HepG2 (cell line): ENCODE measurements around the gene SEC62. TPM values are rescaled to one million over a fixed set of nuclear protein-coding genes. Genes with fewer than 3 reads are reported as not detected.
A peak's percentile ranks its signal among the peaks of the same experiment; 100 is the strongest.

Source experiments
- ATAC-seq: fragments of 200-7000 bp; cut with Tn5 transposase; 3 replicates; pipeline ENCODE4 v1.9.1; 2020; ENCODE audit warnings: mild to moderate bottlenecking, moderate library complexity
- BruUV-seq: library from RNA; stranded (reverse); fragments of 400-500 nt; replicated peaks from 2 replicates; lab custom pipeline; 2021; lab: Mats Ljungman, UMichigan
- CTCF ChIA-PET: fragments of 300-600 bp; formaldehyde crosslinking; extraction: SDS; loops from one replicate; lab custom pipeline; 2021; ENCODE audit warnings: low total read pairs, inconsistent platforms, low intra/inter-chr PET ratio; lab: Yijun Ruan, JAX
- POLR2A ChIA-PET: fragments of 350-600 bp; sonication (Branson Sonifier 250); formaldehyde crosslinking; loops from one replicate; lab custom pipeline; 2020; ENCODE audit warnings: antibody characterized with exemption, inconsistent platforms; lab: Yijun Ruan, JAX
- DNase-seq: peaks from one replicate; pipeline ENCODE4 v3.0.0-alpha.2; 2015; ENCODE audit warnings: low spot score
- FAIRE-seq: peaks from 3 replicates; lab custom pipeline; 2011; peaks lifted over from hg19 to GRCh38; lab: Jason Lieb, UNC
- H2AFZ ChIP-seq: one replicate; pipeline ENCODE4 v1.6.1; 2011; ENCODE audit warnings: low read length, inconsistent platforms
- H3K27ac ChIP-seq: fragments of 300-600 bp; 3 replicates; pipeline ENCODE4 v1.8.0; 2011; ENCODE audit warnings: mixed run types, mild to moderate bottlenecking, mixed read lengths, low read length, inconsistent platforms; ENCODE audit not compliant: insufficient read depth; ENCODE audit errors: extremely low read length
- H3K27me3 ChIP-seq, 2 experiments: fragments of 200-600 bp in 1 of 2; 2 replicates in 1 of 2; 3 replicates in 1 of 2; pipeline versions ENCODE4 v1.6.0 to v1.8.0; 2011; ENCODE audit warnings: low read length in 2 of 2, mild to moderate bottlenecking in 2 of 2, moderate library complexity in 2 of 2, inconsistent platforms in 1 of 2; ENCODE audit not compliant: insufficient read depth in 2 of 2, control insufficient read depth in 1 of 2
- H3K36me3 ChIP-seq, 2 experiments: fragments of 200-600 bp in 1 of 2; replicated peaks in 1 of 2; 2 replicates in 1 of 2; 3 replicates in 1 of 2; pipeline versions ENCODE4 v1.5.1 to v1.8.0; 2011; ENCODE audit warnings: low read length in 2 of 2, inconsistent platforms in 1 of 2; ENCODE audit not compliant: insufficient read depth in 2 of 2, control insufficient read depth in 1 of 2
- H3K4me1 ChIP-seq: 2 replicates; pipeline ENCODE4 v1.5.1; 2012; ENCODE audit warnings: low read length, inconsistent platforms; ENCODE audit not compliant: insufficient read depth
- H3K4me2 ChIP-seq: 2 replicates; pipeline ENCODE4 v1.6.0; 2011; ENCODE audit warnings: low read depth, low read length, inconsistent platforms
- H3K4me3 ChIP-seq, 3 experiments: fragments of 200-600 bp in 1 of 3; sonication (generic), shearing (Covaris generic) in 1 of 3; replicated peaks in 1 of 3; 2 replicates each; pipeline ENCODE4 v1.5.1; 2011 to 2016; ENCODE audit warnings: low read length in 3 of 3, inconsistent platforms in 2 of 3, low read depth in 2 of 3, mild to moderate bottlenecking in 2 of 3, control low read depth in 1 of 3, mixed read lengths in 1 of 3; ENCODE audit not compliant: insufficient read depth in 1 of 3
- H3K79me2 ChIP-seq: one replicate; pipeline ENCODE4 v1.6.1; 2011; ENCODE audit warnings: low read length, inconsistent platforms; ENCODE audit not compliant: insufficient read depth
- H3K9ac ChIP-seq: 2 replicates; pipeline ENCODE4 v1.6.0; 2011; ENCODE audit warnings: mild to moderate bottlenecking, low read depth, low read length, inconsistent platforms; ENCODE audit not compliant: insufficient read depth
- H3K9me3 ChIP-seq: 2 replicates; pipeline ENCODE4 v1.5.1; 2012; ENCODE audit warnings: mild to moderate bottlenecking, low read length
- H4K20me1 ChIP-seq: 2 replicates; pipeline ENCODE4 v1.6.0; 2011; ENCODE audit warnings: inconsistent platforms, mild to moderate bottlenecking, low read length, moderate library complexity; ENCODE audit not compliant: insufficient read depth
- ATF4 ChIP-seq, 2 experiments: fragments of 450-650 bp in 1 of 2; sonication (generic) in 1 of 2; formaldehyde crosslinking; IDR thresholded peaks; 2 replicates each; pipeline versions ENCODE4 v1.5.0 to v1.8.0; 2020 to 2022; ENCODE audit warnings: mild to moderate bottlenecking in 1 of 2, missing genetic modification reagents in 1 of 2
- CEBPG ChIP-seq: IDR thresholded peaks from 2 replicates; pipeline ENCODE4 v1.6.1; 2016
- EP300 ChIP-seq, 3 experiments: sonication (generic) in 1 of 3; formaldehyde crosslinking in 1 of 3; IDR thresholded peaks; 2 replicates each; pipeline versions ENCODE4 v1.5.1 to v1.6.1; 2011 to 2020; ENCODE audit warnings: low read depth in 2 of 3, low read length in 2 of 3, borderline replicate concordance in 1 of 3, improper control_type of control experiment in 1 of 3, mild to moderate bottlenecking in 1 of 3, missing genetic modification reagents in 1 of 3, moderate library complexity in 1 of 3
- FOSL2 ChIP-seq: sonication (generic); formaldehyde crosslinking; IDR thresholded peaks from 2 replicates; pipeline ENCODE4 v1.4.0; 2020; ENCODE audit warnings: missing genetic modification reagents
- FOXA3 ChIP-seq: IDR thresholded peaks from 2 replicates; pipeline ENCODE4 v1.6.1; 2016; ENCODE audit warnings: missing genetic modification reagents, missing compliant biosample characterization
- ISL2 ChIP-seq: sonication (generic); formaldehyde crosslinking; IDR thresholded peaks from 2 replicates; pipeline ENCODE4 v1.5.0; 2020; ENCODE audit warnings: missing genetic modification reagents
- JUN ChIP-seq: sonication (generic); formaldehyde crosslinking; IDR thresholded peaks from 2 replicates; pipeline ENCODE4 v1.4.0; 2020; ENCODE audit warnings: mild to moderate bottlenecking, missing genetic modification reagents
- JUND ChIP-seq: sonication (generic); formaldehyde crosslinking; IDR thresholded peaks from 2 replicates; pipeline ENCODE4 v1.8.0; 2022; ENCODE audit warnings: mild to moderate bottlenecking, missing genetic modification reagents
- KDM1A ChIP-seq: IDR thresholded peaks from 2 replicates; pipeline ENCODE4 v1.6.1; 2016; ENCODE audit warnings: missing compliant biosample characterization
- KLF15 ChIP-seq: sonication (generic); formaldehyde crosslinking; IDR thresholded peaks from 2 replicates; pipeline ENCODE4 v1.8.1; 2023; ENCODE audit warnings: borderline replicate concordance, mild to moderate bottlenecking, inconsistent platforms, missing genetic modification reagents, mixed read lengths
- MXD3 ChIP-seq: IDR thresholded peaks from 2 replicates; pipeline ENCODE4 v1.6.1; 2016; ENCODE audit warnings: mild to moderate bottlenecking, missing biosample characterization, missing genetic modification reagents
- NCOA2 ChIP-seq: sonication (generic); formaldehyde crosslinking; IDR thresholded peaks from 2 replicates; pipeline ENCODE4 v1.8.0; 2022; ENCODE audit warnings: inconsistent platforms
- POGZ ChIP-seq: sonication (generic); formaldehyde crosslinking; IDR thresholded peaks from 2 replicates; pipeline ENCODE4 v1.4.0; 2020; ENCODE audit warnings: mild to moderate bottlenecking, missing genetic modification reagents
- SOX13 ChIP-seq, 3 experiments: fragments of 450-650 bp in 1 of 3; sonication (generic) in 1 of 3; formaldehyde crosslinking in 1 of 3; IDR thresholded peaks in 2 of 3; conservative IDR thresholded peaks in 1 of 3; 2 replicates each; pipeline versions ENCODE4 v1.5.0 to v1.6.1; 2016 to 2020; ENCODE audit warnings: antibody characterized with exemption in 1 of 3, mild to moderate bottlenecking in 1 of 3, missing compliant biosample characterization in 1 of 3, missing genetic modification reagents in 1 of 3, moderate library complexity in 1 of 3
- TCF7 ChIP-seq: sonication (generic); IDR thresholded peaks from 2 replicates; pipeline ENCODE4 v1.6.1; 2016; ENCODE audit warnings: antibody characterized with exemption, low read depth
- TRIM24 ChIP-seq: sonication (generic); formaldehyde crosslinking; IDR thresholded peaks from 2 replicates; pipeline ENCODE4 v1.8.0; 2022; ENCODE audit warnings: mild to moderate bottlenecking, missing genetic modification reagents
- ZBTB2 ChIP-seq: sonication (generic); formaldehyde crosslinking; IDR thresholded peaks from 2 replicates; pipeline ENCODE4 v1.8.0; 2022; ENCODE audit warnings: low read depth, missing genetic modification reagents
- ZBTB21 ChIP-seq: sonication (generic); formaldehyde crosslinking; IDR thresholded peaks from 2 replicates; pipeline ENCODE4 v1.4.0; 2020; ENCODE audit warnings: missing genetic modification reagents
- ZMYM2 ChIP-seq: sonication (generic); formaldehyde crosslinking; IDR thresholded peaks from 2 replicates; pipeline ENCODE4 v1.8.0; 2022; ENCODE audit warnings: mild to moderate bottlenecking, missing genetic modification reagents
- ZNF205 ChIP-seq: IDR thresholded peaks from 2 replicates; pipeline ENCODE4 v1.6.1; 2018; ENCODE audit warnings: missing biosample characterization, missing genetic modification reagents
- ZNF331 ChIP-seq: sonication (generic); formaldehyde crosslinking; IDR thresholded peaks from 2 replicates; pipeline ENCODE4 v1.4.0; 2020; ENCODE audit warnings: missing genetic modification reagents
- ZSCAN30 ChIP-seq: sonication (generic); formaldehyde crosslinking; IDR thresholded peaks from 2 replicates; pipeline ENCODE4 v1.5.0; 2020; ENCODE audit warnings: mild to moderate bottlenecking, missing genetic modification reagents
- WGBS: methylation state at CpG from one replicate; pipeline ENCODE4 v1.1.6; 2017; ENCODE audit warnings: low lambda C conversion rate; 5-methylcytosine and 5-hydroxymethylcytosine counted together
- in situ Hi-C: cut with HindIII; loops from 2 replicates; pipeline ENCODE4 v1.10.0; 2017; ENCODE audit warnings: low pct_unique_long_range_greater_than_20kb; ENCODE audit not compliant: extremely low pct_ligation_motif_present
- intact Hi-C: fragments of 100-400 bp; cut with micrococcal nuclease; formaldehyde crosslinking; loops from one replicate; pipeline ENCODE4 v1.10.0; 2022; ENCODE audit not compliant: unreplicated experiment
- polyA plus RNA-seq, 8 experiments: library from polyadenylated mRNA; depleted of rRNA in 3 of 8; stranded (reverse) in 7 of 8; unstranded in 1 of 8; fragments of >200 nt; fragmentation: Illumina TruSeq in 4 of 8; extraction: Trizol in 4 of 8; gene quantifications; 2 replicates each; pipeline versions ENCODE4 v1.2.1 to v1.2.3, GENCODE V29; 2011 to 2016; ENCODE audit warnings: low read depth in 4 of 8, missing spikeins in 1 of 8, mixed read lengths in 1 of 8; ENCODE audit not compliant: insufficient read depth in 1 of 8
- total RNA-seq, 5 experiments: library from RNA; depleted of rRNA; stranded (reverse); fragments of >200 nt; fragmentation: Illumina TruSeq; extraction: Trizol; gene quantifications; 2 replicates each; pipeline ENCODE4 v1.2.3, GENCODE V29; 2016; ENCODE audit warnings: low read depth in 1 of 5

The SEC62 gene
- total and polyA plus RNA-seq, 2 of the 13 experiments (the other 11 are each of a cell fraction or from before 2014, with no cell fraction given): 54.0 to 68.7 TPM

- intact Hi-C loops: no loop called here
- ATAC-seq (peak; percentile 44), DNase-seq (peak; percentile 76), FAIRE-seq (peak; percentile 34)
- 50% methylated on average over 2 of the region's 2 CpGs for WGBS
- Histone ChIP-seq H2AFZ (no peak overlapping the region), H3K27ac (no peak overlapping the region), H4K20me1 (no peaks in the 10 kb centered on the region), H3K27me3 (no peaks in the 10 kb centered on the region), H3K79me2 (no peaks in the 10 kb centered on the region), H3K9me3 (no peaks in the 10 kb centered on the region), H3K4me3 (no peak overlapping the region), H3K9ac (no peak overlapping the region), H3K4me1 (peaks cover 34% of the 10 kb centered on the region), H3K36me3 (peaks cover 0 to 8% of the 10 kb centered on the region in 2 experiments; a peak in 2 of 5 replicates), H3K4me2 (no peak overlapping the region)
- no TSS peak for BruUV-seq
- in situ Hi-C loops: no loop called here
- ChIA-PET POLR2A (interaction anchor here (1.2 kb wide), 1 partner anchor 31 kb away, joined by 5 read pairs; no protein-coding TSS in a partner anchor), CTCF (no interaction called here)
- TF ChIP-seq TRIM24 (CRISPR knock-in tag) (0 out of 2 replicates have a peak, but pooled peaks have one; percentile 26), FOSL2 (CRISPR knock-in tag) (peak; percentile 68), POGZ (CRISPR knock-in tag) (peak; percentile 53; the same call in 1 of the 2 replicates), KDM1A (CRISPR knock-in tag) (peak; percentile 48; the same call in 1 of the 2 replicates), ZBTB2 (CRISPR knock-in tag) (no peak), ISL2 (CRISPR knock-in tag) (0 out of 2 replicates have a peak, but pooled peaks have one; percentile 34), ZNF331 (peak; percentile 26; the same call in 1 of the 2 replicates), MXD3 (CRISPR knock-in tag) (no peak), KLF15 (CRISPR knock-in tag) (no peak), JUN (CRISPR knock-in tag) (0 out of 2 replicates have a peak, but pooled peaks have one; percentile 9), CEBPG (CRISPR knock-in tag) (peak; percentile 88), TCF7 (peak; percentile 17; the same call in 1 of the 2 replicates), ZSCAN30 (CRISPR knock-in tag) (no peak), FOXA3 (CRISPR knock-in tag) (peak; percentile 24; the same call in 1 of the 2 replicates), ZBTB21 (peak; percentile 76), ZNF205 (CRISPR knock-in tag) (peak; percentile 99), NCOA2 (peak; percentile 64), ZMYM2 (peak; percentile 64; the same call in 1 of the 2 replicates), JUND (CRISPR knock-in tag) (no peak), ATF4 (CRISPR knock-in tag; IDR thresholded peaks at IDR 0.05) (peak in 1 of 2 experiments; percentile 53; a peak in 2 of 4 replicates), SOX13 (IDR thresholded peaks at IDR 0.05) (no peak), SOX13 (CRISPR knock-in tag; conservative IDR thresholded peaks at IDR 0.05 in 1 of 2, IDR thresholded peaks at IDR 0.05 in 1 of 2) (peak in 1 of 2 experiments; percentile 60; a peak in 1 of 4 replicates), EP300 (IDR thresholded peaks at IDR 0.05; ENCODE audit: low read depth in 2 of 2, low read length in 2 of 2) (0 out of 4 replicates have a peak, but pooled peaks of 1 of the 2 experiments have one; percentile 36), EP300 (CRISPR knock-in tag; IDR thresholded peaks at IDR 0.05; ENCODE audit: borderline replicate concordance) (peak; percentile 53; the same call in 1 of the 2 replicates)
These were observed 32.1 kb downstream of the SEC62 start for GRCh38 chr3:169998668-169999131.
